T-helper 1 cell treated with Interleukin-12 subunit alpha and Interleukin-12 subunit beta and Interleukin-4 antibody, amounts not matched to agents 30 μg/mL and 1 μg/mL, for 36 hours (primary cell): ENCODE data around the gene UNCX.
"Not testable (repeated sequence)": the region's sequence is repeated elsewhere in the genome, so short reads cannot be mapped to it uniquely, and the experiment has no call there.

Source experiments
- H3K27ac Mint-ChIP-seq: one replicate; pipeline ENCODE4 v1.8.0; 2021; ENCODE audit warnings: mild to moderate bottlenecking, mixed read lengths
- H3K27me3 Mint-ChIP-seq: one replicate; pipeline ENCODE4 v1.8.0; 2021; ENCODE audit warnings: low read depth, mixed read lengths
- H3K36me3 Mint-ChIP-seq: one replicate; pipeline ENCODE4 v1.8.0; 2021; ENCODE audit warnings: low read depth, mixed read lengths
- H3K4me1 Mint-ChIP-seq: one replicate; pipeline ENCODE4 v1.8.0; 2021; ENCODE audit warnings: low read depth, mixed read lengths
- H3K4me3 Mint-ChIP-seq: one replicate; pipeline ENCODE4 v1.8.0; 2021; ENCODE audit warnings: mild to moderate bottlenecking, moderate library complexity, mixed read lengths
- H3K9me3 Mint-ChIP-seq: one replicate; pipeline ENCODE4 v1.8.0; 2021; ENCODE audit warnings: mixed read lengths

UNCX gene

DNA sequence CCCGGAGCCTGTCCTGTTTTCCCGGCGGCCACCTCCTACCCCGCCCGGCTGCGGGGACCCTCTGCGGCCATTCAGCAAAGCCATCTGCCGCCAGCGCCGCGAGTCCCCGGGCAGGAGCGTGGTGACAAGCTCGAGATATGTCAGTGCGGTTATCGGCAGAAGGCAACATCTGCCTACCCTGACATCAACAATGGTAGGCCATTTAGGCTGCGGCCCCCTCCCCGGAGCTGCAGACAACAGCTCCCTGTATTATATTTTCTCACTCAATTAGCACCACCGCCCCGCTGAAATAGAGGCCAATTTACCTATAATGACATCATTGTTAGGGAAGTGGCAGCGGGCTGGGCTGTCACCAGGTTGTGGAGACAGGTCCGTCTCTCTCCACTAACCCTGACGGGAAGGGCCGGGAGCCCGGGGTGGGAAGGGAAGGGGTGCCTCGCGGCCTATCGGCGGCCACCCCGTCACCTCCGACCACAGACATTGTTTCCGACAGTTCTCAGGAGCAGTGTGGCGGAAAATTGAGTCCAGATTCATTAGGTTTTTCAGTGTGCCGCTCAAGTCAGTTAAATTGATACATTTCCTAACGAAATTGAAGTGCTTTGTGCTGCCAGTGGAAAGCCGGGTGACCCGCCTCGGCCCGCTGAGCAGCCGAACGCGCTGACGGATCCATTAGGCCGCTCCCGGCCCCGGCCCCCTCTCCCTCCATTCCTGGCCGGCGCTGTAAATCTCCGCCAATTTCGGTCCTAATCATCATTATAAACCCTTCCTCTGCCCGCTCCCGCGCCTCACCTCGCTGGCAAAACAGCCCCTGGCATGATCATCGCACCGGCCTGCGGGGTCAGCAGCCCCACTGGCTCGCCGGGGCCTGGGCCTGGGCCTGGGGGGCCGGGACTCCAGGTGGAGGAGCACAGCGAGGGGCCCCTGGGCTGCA is 43.0 kb downstream of the UNCX start:
- no peaks in the 10 kb centered on the region for H3K27me3 Mint-ChIP-seq
- peaks cover 18% of the 10 kb centered on the region for H3K9me3 Mint-ChIP-seq
- H3K4me3 Mint-ChIP-seq: no peak overlapping the region
- H3K36me3 Mint-ChIP-seq: no peaks in the 10 kb centered on the region
- H3K4me1 Mint-ChIP-seq: no peaks in the 10 kb centered on the region
- H3K27ac Mint-ChIP-seq: no peak overlapping the region

DNA sequence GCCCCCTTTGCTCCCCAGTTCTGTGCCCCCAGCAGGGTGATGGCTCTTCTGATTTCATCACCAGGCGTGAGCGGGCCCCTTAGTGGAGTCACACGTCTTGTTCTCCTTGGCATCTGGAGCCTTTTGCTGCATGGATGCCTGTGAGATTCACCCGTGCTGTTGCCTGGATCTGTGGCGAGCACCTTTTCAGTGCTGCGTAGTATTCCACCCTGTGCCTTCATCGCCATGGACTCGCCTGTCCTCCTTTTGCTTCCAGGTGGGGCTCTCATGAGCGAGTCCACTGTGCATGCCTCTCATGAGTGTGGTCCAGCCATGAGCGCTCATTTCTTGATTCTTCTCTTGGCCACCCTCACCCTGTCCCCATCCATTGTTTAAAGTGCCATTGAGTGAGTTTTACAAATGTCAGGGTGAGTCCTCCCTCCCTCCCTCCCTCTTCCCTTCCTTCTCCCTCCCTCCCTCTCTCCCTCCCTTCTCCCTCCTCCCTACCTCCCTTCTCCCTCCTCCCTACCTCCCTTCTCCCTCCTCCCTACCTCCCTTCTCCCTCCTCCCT is 44.0 kb downstream of the UNCX start:
- Mint-ChIP-seq H3K9me3 (peaks cover 18% of the 10 kb centered on the region), H3K27ac (no peak overlapping the region), H3K36me3 (no peaks in the 10 kb centered on the region), H3K4me3 (no peak overlapping the region), H3K27me3 (no peaks in the 10 kb centered on the region), H3K4me1 (no peaks in the 10 kb centered on the region)

DNA sequence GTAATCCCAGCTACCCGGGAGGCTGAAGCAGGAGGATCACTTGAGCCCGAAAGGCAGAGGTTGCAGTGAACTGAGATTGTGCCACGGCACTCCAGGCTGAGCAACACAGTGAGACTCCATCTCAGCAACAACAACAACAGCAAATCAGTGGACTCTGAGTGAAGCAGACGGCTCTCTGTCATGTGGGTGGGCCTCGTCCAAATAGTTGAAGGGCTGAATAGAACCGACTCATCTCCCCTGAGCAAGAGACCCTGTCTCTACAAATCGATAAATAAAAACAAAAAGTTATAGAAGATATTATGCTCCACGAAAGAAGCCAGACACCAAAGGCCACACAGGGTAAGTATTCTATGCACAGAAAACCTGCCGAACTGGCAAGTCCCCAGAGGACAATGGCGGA is 45.9 kb downstream of the UNCX start:
- Mint-ChIP-seq H3K27ac (no peak overlapping the region), H3K9me3 (peaks cover 18% of the 10 kb centered on the region), H3K4me3 (no peak overlapping the region), H3K27me3 (no peaks in the 10 kb centered on the region), H3K36me3 (no peaks in the 10 kb centered on the region), H3K4me1 (no peaks in the 10 kb centered on the region)

DNA sequence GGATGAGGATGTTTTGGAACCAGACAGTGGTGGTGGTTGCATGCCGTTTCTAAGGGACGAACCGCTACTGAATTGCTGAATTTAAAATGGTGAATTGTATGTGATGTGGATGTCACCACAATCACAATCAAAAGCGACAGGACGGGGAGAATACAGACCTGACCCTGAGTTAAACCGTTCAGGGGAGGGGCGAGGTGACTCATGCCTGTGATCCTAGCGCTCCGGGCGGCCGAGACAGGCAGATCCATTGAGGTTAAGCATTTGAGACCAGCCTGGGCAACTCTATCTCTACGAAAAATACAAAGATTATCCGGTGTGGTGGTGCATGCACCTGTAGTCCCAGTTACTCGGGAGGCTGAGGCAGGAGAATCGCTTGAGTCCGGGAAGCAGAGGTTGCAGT is 46.4 kb downstream of the UNCX start:
- Mint-ChIP-seq H3K27ac (no peak overlapping the region), H3K9me3 (peaks cover 18% of the 10 kb centered on the region), H3K36me3 (no peaks in the 10 kb centered on the region), H3K27me3 (no peaks in the 10 kb centered on the region), H3K4me3 (no peak overlapping the region), H3K4me1 (no peaks in the 10 kb centered on the region)

DNA sequence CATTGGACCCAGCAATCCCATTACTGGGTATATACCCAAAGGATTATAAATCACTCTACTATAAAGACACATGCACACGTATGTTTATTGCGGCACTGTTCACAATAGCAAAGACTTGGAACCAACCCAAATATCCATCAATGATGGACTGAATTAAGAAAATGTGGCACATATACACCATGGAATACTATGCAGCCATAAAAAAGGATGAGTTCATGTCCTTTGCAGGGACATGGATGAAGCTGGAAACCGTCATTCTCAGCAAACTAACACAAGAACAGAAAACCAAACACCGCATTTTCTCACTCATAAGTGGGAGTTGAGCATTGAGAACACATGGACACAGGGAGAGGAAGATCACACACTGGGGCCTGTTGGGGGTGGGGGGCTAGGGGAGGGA is 47.2 kb downstream of the UNCX start:
- H3K27me3 Mint-ChIP-seq, H3K4me1 Mint-ChIP-seq, H3K36me3 Mint-ChIP-seq, H3K4me3 Mint-ChIP-seq, H3K27ac Mint-ChIP-seq: not testable (repeated sequence)
- H3K9me3 Mint-ChIP-seq: peaks cover 18% of the 10 kb centered on the region

DNA sequence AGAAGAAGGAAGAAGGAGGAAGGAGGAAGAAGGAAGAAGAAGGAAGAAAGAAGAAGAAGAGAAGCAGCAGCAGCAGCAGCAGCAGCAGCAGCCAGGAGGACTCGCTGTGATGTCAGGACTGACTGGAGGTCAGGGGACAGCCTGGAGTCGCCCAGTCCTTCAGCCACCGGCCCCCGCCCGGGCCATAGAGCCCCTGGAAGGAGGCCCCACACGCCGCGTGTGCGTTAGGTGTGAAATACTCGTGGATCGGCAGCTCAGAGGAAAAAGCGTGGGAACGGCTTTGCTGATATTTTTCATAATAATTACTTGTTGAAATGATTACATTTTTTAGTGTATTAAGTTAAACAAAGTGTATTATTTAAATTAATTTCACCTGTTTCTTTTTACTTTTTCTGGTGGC is 48.4 kb downstream of the UNCX start:
- Mint-ChIP-seq H3K9me3 (peaks cover 18% of the 10 kb centered on the region), H3K4me1 (no peaks in the 10 kb centered on the region), H3K27me3 (no peaks in the 10 kb centered on the region), H3K4me3 (no peak overlapping the region), H3K27ac (no peak overlapping the region), H3K36me3 (no peaks in the 10 kb centered on the region)

DNA sequence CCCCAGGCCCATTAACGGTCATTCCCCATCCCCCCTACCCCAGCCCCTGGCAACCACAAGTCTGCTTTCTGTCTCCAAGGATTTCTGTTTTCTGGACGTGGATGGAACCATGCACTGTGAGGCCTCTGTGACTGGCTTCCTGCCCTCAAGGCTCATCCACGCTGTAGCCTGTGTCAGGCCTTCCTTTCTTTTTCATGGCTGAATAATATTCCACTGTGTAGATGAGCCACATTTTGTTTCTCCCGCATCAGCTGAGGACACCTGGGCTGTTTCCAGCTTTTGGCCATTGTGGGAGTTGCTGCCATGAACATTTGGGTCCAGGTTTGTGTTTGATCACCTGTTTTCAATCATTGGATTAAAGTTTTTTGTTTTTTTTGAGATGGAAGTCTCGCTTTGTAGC is 50.0 kb downstream of the UNCX start:
- Mint-ChIP-seq H3K4me1 (no peaks in the 10 kb centered on the region), H3K36me3 (no peaks in the 10 kb centered on the region), H3K4me3 (no peak overlapping the region), H3K9me3 (peaks cover 13% of the 10 kb centered on the region), H3K27ac (no peak overlapping the region), H3K27me3 (no peaks in the 10 kb centered on the region)

DNA sequence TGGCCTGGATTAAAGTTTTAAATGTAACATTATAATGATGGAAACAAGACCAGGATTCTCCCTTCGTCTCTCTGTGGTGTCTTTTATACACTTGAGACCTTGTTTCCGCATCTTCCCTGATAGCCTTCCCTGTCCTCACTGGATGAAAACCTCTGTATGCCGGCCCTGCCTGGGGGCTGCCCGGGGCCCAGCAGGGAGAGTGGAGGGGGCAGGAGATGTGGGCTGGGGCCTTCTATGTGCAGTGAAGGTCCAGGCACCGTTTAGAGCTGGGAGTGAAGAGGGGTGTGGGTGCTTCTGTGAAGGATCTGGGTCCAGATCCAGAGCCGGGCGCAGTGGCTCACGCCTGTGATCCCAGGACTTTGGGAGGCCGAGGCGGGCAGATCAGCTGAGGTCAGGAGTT is 50.7 kb downstream of the UNCX start:
- no peak overlapping the region for H3K27ac Mint-ChIP-seq
- no peak overlapping the region for H3K4me3 Mint-ChIP-seq
- H3K27me3 Mint-ChIP-seq: no peaks in the 10 kb centered on the region
- H3K9me3 Mint-ChIP-seq: peaks cover 10% of the 10 kb centered on the region
- H3K36me3 Mint-ChIP-seq: no peaks in the 10 kb centered on the region
- H3K4me1 Mint-ChIP-seq: no peaks in the 10 kb centered on the region

DNA sequence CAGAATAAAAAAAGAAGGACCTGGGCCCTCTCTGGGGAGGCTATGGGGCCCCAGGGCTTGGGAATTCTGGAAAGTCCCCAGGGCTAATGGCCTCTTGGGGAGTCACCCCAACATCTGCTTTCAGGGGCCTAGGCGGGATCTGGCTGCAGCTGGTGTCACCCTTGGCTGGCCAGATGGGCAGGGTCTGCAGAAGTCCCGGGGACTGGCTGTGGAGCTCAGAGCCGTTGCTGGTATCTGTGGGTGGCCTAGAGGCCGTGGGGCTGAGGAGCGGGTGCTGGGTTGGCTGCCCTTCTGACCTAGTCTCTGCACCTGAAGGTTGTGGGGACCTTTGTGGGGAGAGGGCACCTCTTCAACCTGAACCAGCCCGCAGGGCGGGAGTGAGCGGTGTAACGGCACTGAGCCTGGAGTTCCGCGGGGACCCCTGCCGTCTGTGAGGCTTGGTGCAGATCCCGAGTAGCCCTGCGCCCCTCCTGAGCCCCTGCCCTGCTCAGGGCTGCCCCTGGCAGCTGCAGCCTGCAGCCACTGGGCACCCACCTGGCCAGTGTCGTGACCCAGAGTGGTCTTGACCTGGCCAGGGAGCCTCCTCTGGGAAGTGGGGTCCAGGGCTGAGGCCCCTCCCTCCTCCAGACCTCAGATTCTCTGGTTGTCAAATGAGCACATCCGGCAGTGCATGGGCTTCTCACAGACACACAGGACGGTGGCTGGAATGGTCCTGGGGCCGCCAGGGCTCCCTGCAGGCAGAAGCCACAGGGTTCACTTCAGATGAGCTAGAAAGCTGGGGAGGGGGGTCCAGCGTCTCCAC is 51.5 kb downstream of the UNCX start:
- Mint-ChIP-seq H3K9me3 (peaks cover 7% of the 10 kb centered on the region), H3K4me3 (no peak overlapping the region), H3K27me3 (no peaks in the 10 kb centered on the region), H3K36me3 (no peaks in the 10 kb centered on the region), H3K4me1 (no peaks in the 10 kb centered on the region), H3K27ac (no peak overlapping the region)

DNA sequence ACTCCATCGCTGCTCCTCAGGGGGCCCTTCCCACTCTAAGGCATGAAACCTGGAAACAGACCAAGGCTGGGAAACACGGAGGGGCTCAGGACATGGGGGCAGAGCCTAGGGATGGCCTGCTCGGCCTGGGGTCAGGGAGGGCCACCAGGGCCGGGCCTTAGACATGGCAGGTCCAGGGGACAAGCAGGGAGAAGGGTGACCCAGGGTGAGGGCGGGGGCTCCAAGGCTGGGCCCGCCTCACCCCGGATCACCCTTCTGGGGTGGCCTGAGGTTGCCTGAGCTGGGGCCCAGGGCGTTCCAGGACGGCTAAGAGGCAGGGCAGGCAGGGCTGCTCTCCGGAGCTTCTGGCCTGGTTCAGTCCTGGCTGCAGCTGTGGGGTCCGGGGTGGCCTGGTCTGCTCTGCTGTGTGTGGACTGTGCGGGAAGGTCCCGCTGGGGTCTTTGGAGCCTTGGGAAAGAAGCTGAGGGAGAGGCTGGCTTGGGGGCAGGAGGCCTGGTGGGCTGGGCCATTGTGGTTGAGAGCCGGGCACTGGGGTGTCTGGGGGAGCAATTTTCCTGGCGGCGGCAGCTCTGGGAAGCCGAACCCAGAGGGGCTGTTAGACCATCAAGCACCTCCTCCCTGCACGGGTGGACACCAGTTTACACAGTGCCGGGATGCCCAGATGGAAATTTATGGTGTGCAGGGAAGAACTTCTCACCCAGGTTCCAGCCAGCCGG is 52.2 kb downstream of the UNCX start:
- no peaks in the 10 kb centered on the region for H3K36me3 Mint-ChIP-seq
- H3K4me1 Mint-ChIP-seq: no peaks in the 10 kb centered on the region
- H3K27me3 Mint-ChIP-seq: peaks cover 6% of the 10 kb centered on the region
- no peak overlapping the region for H3K4me3 Mint-ChIP-seq
- H3K9me3 Mint-ChIP-seq: peaks cover 6% of the 10 kb centered on the region
- no peak overlapping the region for H3K27ac Mint-ChIP-seq

DNA sequence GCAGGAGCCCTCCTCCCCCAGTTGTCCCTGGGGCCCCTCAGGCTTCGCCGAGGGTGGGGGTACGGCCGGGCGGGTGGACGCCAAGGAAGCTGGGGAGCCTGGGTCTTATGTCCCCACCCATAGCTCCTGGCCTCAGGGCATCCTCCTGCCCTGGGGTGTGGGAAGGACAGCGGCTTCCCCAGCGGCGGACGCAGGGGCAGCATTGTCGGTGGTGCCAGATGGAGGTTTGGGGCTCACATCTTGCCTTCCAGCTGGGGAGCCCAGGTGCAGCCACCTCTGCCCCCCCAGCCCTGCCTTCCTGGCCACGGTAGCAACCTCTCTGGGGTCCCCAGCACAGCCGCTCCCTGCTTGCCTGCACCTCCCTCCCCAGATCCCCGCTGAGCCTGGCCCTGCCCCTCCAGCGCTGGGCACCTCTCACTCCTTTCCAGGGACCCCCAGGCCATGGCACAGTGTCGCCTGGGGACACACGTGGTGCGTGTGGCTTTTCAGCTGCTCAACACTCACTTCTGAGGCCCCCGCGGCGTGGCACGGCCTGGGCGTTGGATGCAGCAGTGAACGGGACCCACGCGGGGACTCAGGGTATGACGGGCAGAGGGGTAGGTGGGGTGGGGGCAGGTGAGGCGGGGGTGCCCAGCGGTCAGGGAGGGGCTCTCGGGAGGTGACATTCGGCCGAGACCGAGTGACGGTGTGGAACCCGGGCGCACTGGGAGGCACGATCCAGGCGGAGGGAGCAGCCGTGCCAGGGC is 53.1 kb downstream of the UNCX start:
- Mint-ChIP-seq H3K36me3 (no peaks in the 10 kb centered on the region), H3K4me3 (no peak overlapping the region), H3K27ac (no peak overlapping the region), H3K9me3 (no peaks in the 10 kb centered on the region), H3K27me3 (peaks cover 12% of the 10 kb centered on the region), H3K4me1 (no peaks in the 10 kb centered on the region)
